Peyer's patch (tissue), 4 donors: Measurements from ENCODE around the gene PRR19.

ENCODE experiments used
- POLR2A ChIP-seq, 2 donors: fragments of 450-650 bp; IDR thresholded peaks; one replicate each; pipeline ENCODE4 v1.5.1; 2017; ENCODE audit warnings: antibody characterized with exemption in 2 of 2, mild to moderate bottlenecking in 2 of 2, moderate library complexity in 2 of 2
- TF ChIP-seq, protein P1 (sequence below), 6 experiments: fragments of 450-650 bp in 4 of 6; fragments of 200-600 bp in 2 of 6; sonication (generic) in 1 of 6; IDR thresholded peaks; one replicate each; pipeline ENCODE4 v1.5.1; 2017 to 2019; ENCODE audit warnings: antibody characterized with exemption in 6 of 6, mild to moderate bottlenecking in 3 of 6, moderate library complexity in 1 of 6

DNA sequence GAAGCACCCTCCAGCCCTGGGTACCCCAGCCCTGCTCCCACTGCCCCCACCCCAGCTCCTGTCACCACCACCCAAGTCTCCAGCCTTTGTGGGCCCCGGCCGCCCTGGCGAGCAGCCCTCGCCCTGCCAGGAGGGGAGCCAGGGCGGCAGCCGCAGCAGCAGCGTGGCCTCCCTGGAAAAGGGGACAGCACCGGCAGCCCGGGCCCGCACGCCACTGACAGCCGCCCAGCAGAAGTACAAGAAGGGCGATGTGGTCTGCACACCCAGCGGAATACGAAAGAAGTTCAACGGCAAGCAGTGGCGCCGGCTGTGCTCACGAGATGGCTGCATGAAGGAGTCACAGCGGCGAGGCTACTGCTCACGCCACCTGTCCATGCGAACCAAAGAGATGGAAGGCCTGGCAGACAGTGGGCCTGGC, 28.9 kb upstream of the PRR19 start:
- TF ChIP-seq, protein P1, sequence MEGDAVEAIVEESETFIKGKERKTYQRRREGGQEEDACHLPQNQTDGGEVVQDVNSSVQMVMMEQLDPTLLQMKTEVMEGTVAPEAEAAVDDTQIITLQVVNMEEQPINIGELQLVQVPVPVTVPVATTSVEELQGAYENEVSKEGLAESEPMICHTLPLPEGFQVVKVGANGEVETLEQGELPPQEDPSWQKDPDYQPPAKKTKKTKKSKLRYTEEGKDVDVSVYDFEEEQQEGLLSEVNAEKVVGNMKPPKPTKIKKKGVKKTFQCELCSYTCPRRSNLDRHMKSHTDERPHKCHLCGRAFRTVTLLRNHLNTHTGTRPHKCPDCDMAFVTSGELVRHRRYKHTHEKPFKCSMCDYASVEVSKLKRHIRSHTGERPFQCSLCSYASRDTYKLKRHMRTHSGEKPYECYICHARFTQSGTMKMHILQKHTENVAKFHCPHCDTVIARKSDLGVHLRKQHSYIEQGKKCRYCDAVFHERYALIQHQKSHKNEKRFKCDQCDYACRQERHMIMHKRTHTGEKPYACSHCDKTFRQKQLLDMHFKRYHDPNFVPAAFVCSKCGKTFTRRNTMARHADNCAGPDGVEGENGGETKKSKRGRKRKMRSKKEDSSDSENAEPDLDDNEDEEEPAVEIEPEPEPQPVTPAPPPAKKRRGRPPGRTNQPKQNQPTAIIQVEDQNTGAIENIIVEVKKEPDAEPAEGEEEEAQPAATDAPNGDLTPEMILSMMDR (IDR thresholded peaks at IDR 0.05): no peak
- no peak for TF ChIP-seq POLR2A (IDR thresholded peaks at IDR 0.05)
